HG03432 (cell line): Measurements from ENCODE around the gene SEPTIN7.

Experiments
- ATAC-seq: cut with Tn5 transposase; IDR thresholded peaks from one replicate; pipeline ENCODE4 v1.9.1; 2021; ENCODE audit warnings: mild to moderate bottlenecking, moderate library complexity; ENCODE audit not compliant: unreplicated experiment

The SEPTIN7 gene

DNA sequence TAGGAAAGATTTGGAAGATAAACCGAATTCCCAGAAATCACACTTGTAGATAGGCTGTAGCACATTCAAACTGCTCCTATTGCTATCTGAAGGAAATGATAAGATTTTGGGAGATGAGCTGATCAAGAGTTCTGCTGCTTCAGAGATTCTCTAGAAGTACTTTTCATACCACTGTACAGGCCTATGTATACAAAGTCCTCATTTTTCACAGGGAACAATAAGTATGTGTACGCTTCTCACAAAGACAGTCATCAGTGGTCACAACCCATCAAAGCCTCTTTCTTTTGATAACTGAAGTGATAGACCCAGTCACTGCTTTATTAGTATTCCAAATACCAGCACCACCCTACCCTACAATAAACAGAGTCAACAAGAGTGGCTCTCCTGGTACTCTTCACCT is 15.6 kb upstream of the SEPTIN7 start:
- no peak for ATAC-seq

- no peak for ATAC-seq
These were observed 12.9 kb upstream of the SEPTIN7 start for GRCh38 chr7:35787925-35788324.

DNA sequence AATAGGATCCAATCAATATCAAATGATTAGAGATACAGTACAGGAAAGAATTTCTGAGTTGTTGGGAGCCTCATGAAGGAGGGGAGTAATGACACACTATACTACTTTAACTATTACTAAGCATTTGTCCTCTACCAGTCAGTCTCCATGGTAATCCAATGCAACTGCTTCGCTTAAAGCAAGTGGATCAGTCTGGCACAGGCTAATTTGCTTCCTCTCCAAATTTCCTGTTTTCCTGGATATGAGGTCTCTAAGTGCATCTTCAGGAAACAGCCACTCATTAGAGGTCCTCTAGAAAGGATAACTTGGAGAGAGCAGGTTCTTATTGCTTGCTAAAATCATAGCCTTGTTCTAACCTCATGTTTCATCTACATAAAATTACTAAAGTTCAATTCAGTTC is 8.4 kb upstream of the SEPTIN7 start:
- no peak for ATAC-seq

- ATAC-seq: no peak
These were observed 7.9 kb upstream of the SEPTIN7 start for GRCh38 chr7:35792873-35793489.

DNA sequence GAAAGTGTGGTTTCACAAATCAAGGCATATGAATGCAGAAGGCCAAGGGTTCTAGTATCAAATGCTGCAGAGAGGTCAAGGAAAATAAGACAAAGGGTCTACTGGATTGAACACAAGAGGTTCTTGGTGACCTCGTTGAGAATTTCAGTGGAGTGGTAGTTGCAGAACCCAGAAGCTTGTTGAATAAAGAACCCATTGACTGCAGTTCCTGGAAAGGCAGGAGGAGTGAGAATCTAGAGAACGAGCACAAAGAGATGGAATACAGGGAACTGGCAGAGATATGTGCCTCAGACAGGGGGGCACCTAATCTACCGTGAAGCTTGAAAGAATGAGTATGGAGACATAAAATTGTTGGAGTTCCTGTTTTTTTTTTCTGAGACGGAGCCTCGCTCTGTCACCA is 3.5 kb upstream of the SEPTIN7 start:
- no peak for ATAC-seq

- peak; percentile 62 for ATAC-seq
These were observed 775 bp upstream of the SEPTIN7 start for GRCh38 chr7:35799846-35800717.

DNA sequence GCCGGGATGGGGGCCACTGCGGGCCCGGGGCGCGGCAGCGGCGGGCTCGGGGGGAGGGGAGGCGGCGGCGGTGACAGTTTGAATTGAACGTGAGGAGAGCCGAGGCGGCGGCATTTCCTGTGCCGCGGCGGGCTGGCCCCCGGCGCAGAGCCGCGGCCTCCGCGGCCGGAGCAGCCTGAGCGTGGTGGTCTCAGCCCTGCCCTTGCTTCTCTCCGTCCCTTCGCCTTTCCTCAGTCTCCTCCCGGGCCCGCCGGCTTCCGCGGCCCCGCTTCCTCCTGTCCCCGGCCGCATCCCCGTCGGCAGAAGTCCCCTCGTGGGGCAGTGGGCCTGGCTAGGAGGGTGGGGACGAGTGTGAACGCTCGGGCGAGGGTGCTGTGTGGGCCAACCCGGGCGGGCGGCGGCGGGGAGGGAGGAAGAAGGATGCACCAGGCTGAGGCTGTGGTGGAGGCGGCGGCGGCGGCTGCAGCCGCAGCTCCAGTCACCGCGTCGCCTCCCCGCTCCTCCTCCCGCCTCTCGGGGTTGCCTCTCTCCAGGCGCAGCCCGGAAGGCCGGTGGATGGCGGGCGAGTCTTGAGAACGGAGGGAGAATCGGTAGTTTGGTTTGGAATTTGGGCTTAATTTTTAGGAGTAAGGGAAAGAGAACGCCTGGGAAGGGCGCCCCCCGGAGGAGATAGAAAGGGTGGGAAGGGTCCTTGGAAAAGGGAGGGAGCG is 690 bp downstream of the SEPTIN7 start:
- ATAC-seq: peak; percentile 39

DNA sequence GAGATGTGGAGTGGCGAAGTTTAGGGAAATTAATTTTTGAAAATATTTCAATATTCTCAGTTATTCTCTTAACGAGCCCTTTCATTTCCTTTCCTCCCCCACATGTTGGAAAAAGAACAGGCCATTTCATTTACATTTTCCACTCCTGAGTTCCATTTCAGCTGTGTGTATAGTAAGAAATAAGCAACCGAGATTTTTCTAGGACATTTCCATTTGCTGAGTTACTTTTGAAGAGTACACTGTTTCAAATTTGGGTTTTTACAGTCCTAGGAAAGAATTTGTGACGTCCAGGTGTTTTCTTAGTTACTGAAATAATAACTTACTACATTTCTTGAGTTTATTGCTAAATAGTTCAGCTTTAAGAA is 1.2 kb downstream of the SEPTIN7 start:
- ATAC-seq: no peak

DNA sequence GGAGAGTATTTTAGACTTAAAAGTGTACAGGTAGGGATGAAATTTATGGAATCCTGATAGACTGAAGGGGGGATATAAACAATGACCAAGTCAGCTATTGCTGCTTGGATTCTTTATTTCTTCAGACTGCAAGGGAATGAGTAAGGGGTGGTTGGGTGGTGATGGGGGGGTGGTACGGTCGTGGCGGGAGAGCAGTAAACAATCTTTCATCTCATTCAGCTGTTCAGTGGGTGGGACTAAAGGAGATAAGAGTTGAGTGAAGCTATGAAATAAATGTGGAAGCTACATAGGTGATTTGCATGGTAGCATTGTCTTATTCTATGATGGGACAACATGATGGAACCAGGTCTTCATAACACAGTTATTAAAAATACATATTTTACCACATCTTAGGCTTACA is 1.8 kb downstream of the SEPTIN7 start:
- no peak for ATAC-seq

DNA sequence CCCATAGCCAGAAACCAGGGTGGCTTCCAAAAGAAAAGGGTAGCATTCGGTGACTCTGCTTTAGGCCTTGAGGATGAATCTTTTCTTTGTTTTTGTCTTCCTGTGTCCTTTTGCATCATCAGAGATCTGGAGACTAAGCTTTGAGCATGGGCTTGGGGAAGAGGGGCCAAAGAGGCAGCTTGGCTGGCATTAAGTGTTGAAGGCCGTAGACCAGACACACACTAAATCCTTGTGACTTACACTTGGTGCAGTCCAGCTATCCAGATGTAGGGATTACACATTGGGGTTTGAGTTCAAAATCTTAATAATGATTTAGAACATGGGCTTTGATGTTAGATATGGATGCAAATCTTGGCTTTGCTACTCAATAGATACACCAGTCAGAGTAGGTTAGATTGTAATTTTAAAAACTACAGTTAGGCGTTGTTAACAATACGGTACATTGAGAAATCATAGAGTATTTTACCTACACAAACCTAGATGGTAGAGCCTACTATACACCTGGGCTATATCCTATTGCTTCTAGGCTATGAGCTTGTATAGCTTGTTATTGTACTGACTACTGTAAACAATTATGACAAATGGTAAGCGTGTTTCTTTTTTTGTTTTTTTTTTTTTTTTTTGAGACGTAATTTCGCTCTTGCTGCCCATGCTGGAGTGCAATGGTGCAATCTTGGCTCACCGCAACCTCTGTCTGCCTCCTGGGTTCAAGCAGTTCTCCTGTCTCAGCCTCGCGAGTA is 3.5 kb downstream of the SEPTIN7 start:
- ATAC-seq: no peak

DNA sequence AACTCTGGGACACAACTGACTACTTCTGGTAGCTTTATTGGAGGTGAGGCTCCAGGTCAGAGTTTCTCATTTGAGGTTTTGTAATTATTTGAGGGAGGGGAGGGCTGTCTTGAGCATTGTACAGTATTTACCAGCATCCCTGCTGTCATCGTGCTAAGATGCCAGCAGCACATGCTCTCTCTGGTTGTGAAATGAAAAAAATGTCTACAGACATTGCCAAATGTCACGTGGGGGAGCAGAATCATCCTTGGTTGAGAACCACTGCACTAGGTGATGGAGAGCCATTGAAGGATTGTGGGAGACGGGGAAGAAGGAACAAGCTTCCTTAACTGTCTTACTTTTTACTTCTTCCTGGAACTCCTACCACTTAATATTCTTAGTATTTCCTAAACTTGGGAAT is 5.0 kb downstream of the SEPTIN7 start:
- no peak for ATAC-seq

GRCh38 chr7:35816514-35816913 is 15.7 kb downstream of the SEPTIN7 start:
- ATAC-seq: no peak

DNA sequence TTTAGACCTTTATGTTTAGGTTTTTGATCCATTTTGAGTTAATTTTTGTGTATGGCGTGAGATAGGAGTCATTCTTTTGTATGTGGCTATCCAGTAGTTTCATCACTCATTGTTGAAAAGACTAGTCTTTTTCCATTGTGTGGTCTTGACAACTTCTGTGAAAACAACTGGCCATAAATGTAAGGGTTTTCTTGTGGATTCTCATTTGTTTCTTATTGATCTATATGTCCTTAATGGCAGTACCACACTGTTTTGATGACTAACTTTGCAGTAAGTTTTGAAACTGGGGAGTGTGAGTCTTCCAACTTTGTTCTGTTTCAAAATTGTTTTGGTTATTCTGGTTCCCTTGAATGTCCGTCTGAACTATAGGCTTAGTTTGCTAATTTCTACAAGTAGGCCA is 16.3 kb downstream of the SEPTIN7 start:
- ATAC-seq: no peak

- no peak for ATAC-seq
These were observed 17.1 kb downstream of the SEPTIN7 start for GRCh38 chr7:35817930-35818329.

- ATAC-seq: no peak
These were observed 17.7 kb downstream of the SEPTIN7 start for GRCh38 chr7:35818513-35818912.

- no peak for ATAC-seq
These were observed 18.5 kb downstream of the SEPTIN7 start for GRCh38 chr7:35819310-35819709.

GRCh38 chr7:35819954-35820703 is 19.3 kb downstream of the SEPTIN7 start:
- ATAC-seq: no peak

- ATAC-seq: no peak
These were observed 20.0 kb downstream of the SEPTIN7 start for GRCh38 chr7:35820858-35821257.

DNA sequence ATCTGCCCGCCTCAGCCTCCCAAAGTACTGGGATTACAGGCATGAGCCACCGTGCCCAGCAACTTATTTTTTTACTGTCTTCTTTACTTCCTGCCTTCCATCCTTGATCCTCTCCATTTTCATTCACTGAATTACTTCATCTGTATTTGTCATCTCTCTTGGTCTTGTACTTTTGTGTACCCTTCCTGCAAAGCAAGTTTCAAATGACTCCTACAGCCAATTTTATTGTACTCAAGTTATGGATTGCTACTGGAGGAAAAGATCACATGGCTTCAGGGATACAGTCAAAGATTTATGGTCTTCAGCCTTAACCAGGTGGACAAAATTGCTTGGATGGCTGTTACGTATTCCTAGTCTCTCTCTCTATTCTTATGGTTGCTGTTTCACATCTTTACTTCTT is 22.6 kb downstream of the SEPTIN7 start:
- ATAC-seq: no peak

DNA sequence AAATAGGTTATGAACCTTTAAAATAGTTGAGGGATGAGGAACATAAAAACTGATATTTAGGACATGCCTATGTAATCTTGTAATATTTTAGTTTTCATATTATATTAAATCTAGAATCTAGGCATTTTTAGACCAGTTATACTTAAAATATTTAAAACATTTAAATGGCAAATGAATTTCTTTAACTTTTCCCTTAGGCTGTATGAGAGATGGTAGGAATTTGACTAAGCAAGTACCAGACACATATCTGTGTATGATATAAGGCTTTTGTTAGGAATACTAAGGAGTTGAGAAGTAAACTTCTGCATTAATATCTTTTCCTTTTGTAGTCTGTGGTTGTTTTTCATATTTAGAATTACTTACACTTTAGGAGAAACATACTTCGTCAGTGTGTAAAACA is 25.1 kb downstream of the SEPTIN7 start:
- ATAC-seq: no peak

- no peak for ATAC-seq
These were observed 25.9 kb downstream of the SEPTIN7 start for GRCh38 chr7:35826751-35827150.
